ENCODE results near the gene KLHL11.

Gene KLHL11

GRCh38 chr17:41814195-41814594, 51.0 kb downstream of the KLHL11 start:
- H3K27me3 ChIP-seq (ENCODE audit: insufficient read depth, low read length), result peaks cover 21% of the 10 kb centered on the region; the same call in 1 of the 2 replicates
- no peak overlapping the region for H3K27ac ChIP-seq (ENCODE audit: low read depth, low read length, poor library complexity, severe bottlenecking)
- H3K4me3 ChIP-seq (ENCODE audit: low read depth, low read length, poor library complexity, severe bottlenecking), result no peak overlapping the region
- no peaks in the 10 kb centered on the region for H3F3A ChIP-seq (ENCODE audit: insufficient read depth, low read length)
- H3K36me3 ChIP-seq (ENCODE audit: insufficient read depth, low read length), result no peaks in the 10 kb centered on the region
- no peaks in the 10 kb centered on the region for H3K79me2 ChIP-seq (ENCODE audit: insufficient read depth, low read length)
- peaks cover 16% of the 10 kb centered on the region for H3K4me1 ChIP-seq (ENCODE audit: insufficient read depth, low read length, severe bottlenecking)
- no peaks in the 10 kb centered on the region for H4K20me1 ChIP-seq (ENCODE audit: insufficient read depth, low read length)
- H3K4me2 ChIP-seq (ENCODE audit: low read length), result no peak overlapping the region
- TF ChIP-seq EZH2 (IDR thresholded peaks at IDR 0.05; ENCODE audit: borderline replicate concordance, low read length), result no peak
- TF ChIP-seq, protein P1, sequence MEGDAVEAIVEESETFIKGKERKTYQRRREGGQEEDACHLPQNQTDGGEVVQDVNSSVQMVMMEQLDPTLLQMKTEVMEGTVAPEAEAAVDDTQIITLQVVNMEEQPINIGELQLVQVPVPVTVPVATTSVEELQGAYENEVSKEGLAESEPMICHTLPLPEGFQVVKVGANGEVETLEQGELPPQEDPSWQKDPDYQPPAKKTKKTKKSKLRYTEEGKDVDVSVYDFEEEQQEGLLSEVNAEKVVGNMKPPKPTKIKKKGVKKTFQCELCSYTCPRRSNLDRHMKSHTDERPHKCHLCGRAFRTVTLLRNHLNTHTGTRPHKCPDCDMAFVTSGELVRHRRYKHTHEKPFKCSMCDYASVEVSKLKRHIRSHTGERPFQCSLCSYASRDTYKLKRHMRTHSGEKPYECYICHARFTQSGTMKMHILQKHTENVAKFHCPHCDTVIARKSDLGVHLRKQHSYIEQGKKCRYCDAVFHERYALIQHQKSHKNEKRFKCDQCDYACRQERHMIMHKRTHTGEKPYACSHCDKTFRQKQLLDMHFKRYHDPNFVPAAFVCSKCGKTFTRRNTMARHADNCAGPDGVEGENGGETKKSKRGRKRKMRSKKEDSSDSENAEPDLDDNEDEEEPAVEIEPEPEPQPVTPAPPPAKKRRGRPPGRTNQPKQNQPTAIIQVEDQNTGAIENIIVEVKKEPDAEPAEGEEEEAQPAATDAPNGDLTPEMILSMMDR (IDR thresholded peaks at IDR 0.05; ENCODE audit: low read length), result no peak
- H3K9me3 ChIP-seq (ENCODE audit: low read length), result no peaks in the 10 kb centered on the region
- H3K9me2 ChIP-seq (ENCODE audit: low read depth, low read length), result no peaks in the 10 kb centered on the region
- no peak overlapping the region for H3K9ac ChIP-seq (ENCODE audit: low read length)
- H2AFZ ChIP-seq (ENCODE audit: low read length), result no peak overlapping the region

DNA sequence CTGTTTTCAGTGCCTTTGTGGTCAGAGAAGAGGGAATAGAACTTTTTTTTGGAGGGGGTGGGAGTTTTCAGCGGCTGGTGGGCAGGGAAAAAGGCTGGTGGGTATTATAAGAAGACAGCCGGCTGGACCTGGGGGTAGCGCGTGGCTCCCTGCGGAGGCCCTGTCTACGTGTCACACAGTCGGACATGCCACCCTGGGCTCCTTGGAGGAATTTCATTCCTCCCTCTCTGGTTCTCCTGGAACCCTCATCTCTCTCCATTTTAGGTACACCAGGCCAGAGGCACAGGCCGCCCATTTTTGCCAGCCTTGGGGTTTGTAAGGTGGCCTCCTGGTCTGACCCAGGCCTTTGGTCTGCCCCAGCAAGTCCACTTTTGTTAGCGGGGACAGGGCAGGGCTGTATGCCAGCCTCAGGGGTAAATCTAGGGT, 51.5 kb downstream of the KLHL11 start:
- H3K27me3 ChIP-seq (ENCODE audit: insufficient read depth, low read length), result peaks cover 19% of the 10 kb centered on the region; the same call in 1 of the 2 replicates
- H3F3A ChIP-seq (ENCODE audit: insufficient read depth, low read length), result no peaks in the 10 kb centered on the region
- H4K20me1 ChIP-seq (ENCODE audit: insufficient read depth, low read length), result no peaks in the 10 kb centered on the region
- no peak overlapping the region for H3K9ac ChIP-seq (ENCODE audit: low read length)
- no peaks in the 10 kb centered on the region for H3K79me2 ChIP-seq (ENCODE audit: insufficient read depth, low read length)
- H3K9me2 ChIP-seq (ENCODE audit: low read depth, low read length), result no peaks in the 10 kb centered on the region
- H2AFZ ChIP-seq (ENCODE audit: low read length), result no peak overlapping the region
- H3K4me3 ChIP-seq (ENCODE audit: low read depth, low read length, poor library complexity, severe bottlenecking), result no peak overlapping the region
- no peaks in the 10 kb centered on the region for H3K36me3 ChIP-seq (ENCODE audit: insufficient read depth, low read length)
- H3K4me2 ChIP-seq (ENCODE audit: low read length), result no peak overlapping the region
- peaks cover 12% of the 10 kb centered on the region for H3K4me1 ChIP-seq (ENCODE audit: insufficient read depth, low read length, severe bottlenecking)
- TF ChIP-seq EZH2 (IDR thresholded peaks at IDR 0.05; ENCODE audit: borderline replicate concordance, low read length), result no peak
- TF ChIP-seq, protein P1 (IDR thresholded peaks at IDR 0.05; ENCODE audit: low read length), result no peak
- H3K27ac ChIP-seq (ENCODE audit: low read depth, low read length, poor library complexity, severe bottlenecking), result no peak overlapping the region
- no peaks in the 10 kb centered on the region for H3K9me3 ChIP-seq (ENCODE audit: low read length)

DNA sequence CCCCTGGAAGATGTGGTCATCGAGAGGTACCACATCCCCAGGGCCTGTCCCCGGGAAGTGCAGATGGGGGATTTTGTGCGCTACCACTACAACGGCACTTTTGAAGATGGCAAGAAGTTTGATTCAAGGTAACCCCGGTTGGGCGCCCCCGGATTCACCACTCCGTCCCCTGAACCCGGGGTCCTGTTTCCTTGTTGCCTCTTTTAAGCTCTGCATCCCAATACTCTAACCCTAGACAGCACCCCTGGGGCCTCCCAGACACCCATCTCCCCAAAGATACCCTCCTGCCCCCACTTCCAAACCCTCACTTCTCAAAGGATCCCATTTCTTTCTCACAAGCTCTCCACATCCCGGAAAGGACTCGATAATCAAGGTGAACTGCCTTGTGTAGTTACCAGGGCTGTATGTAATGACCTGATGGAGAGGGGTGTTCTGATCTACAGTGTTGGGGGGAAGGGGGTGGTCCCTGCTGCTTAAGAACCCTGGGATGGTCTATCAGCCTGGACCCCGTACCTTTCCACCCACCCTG, 52.0 kb downstream of the KLHL11 start:
- H3K27me3 ChIP-seq (ENCODE audit: insufficient read depth, low read length), result peaks cover 16% of the 10 kb centered on the region; the same call in 1 of the 2 replicates
- no peaks in the 10 kb centered on the region for H3K79me2 ChIP-seq (ENCODE audit: insufficient read depth, low read length)
- H3K27ac ChIP-seq (ENCODE audit: low read depth, low read length, poor library complexity, severe bottlenecking), result no peak overlapping the region
- H3K36me3 ChIP-seq (ENCODE audit: insufficient read depth, low read length), result no peaks in the 10 kb centered on the region
- no peak overlapping the region for H3K4me2 ChIP-seq (ENCODE audit: low read length)
- no peaks in the 10 kb centered on the region for H4K20me1 ChIP-seq (ENCODE audit: insufficient read depth, low read length)
- peaks cover 9% of the 10 kb centered on the region for H3K4me1 ChIP-seq (ENCODE audit: insufficient read depth, low read length, severe bottlenecking)
- no peak for TF ChIP-seq EZH2 (IDR thresholded peaks at IDR 0.05; ENCODE audit: borderline replicate concordance, low read length)
- TF ChIP-seq, protein P1 (IDR thresholded peaks at IDR 0.05; ENCODE audit: low read length), result no peak
- H3K9me3 ChIP-seq (ENCODE audit: low read length), result no peaks in the 10 kb centered on the region
- no peak overlapping the region for H3K9ac ChIP-seq (ENCODE audit: low read length)
- H3F3A ChIP-seq (ENCODE audit: insufficient read depth, low read length), result no peaks in the 10 kb centered on the region
- H3K4me3 ChIP-seq (ENCODE audit: low read depth, low read length, poor library complexity, severe bottlenecking), result no peak overlapping the region
- no peak overlapping the region for H2AFZ ChIP-seq (ENCODE audit: low read length)
- no peaks in the 10 kb centered on the region for H3K9me2 ChIP-seq (ENCODE audit: low read depth, low read length)

Measured in OCI-LY1 (cell line).